Metanephros (tissue), 1 donor: ENCODE data around the gene CDNF. TPM values are rescaled to one million over a fixed set of nuclear protein-coding genes. Genes with fewer than 3 reads are reported as not detected.

Experiments
- total RNA-seq: library from RNA; depleted of rRNA; stranded (reverse); fragments of >200 nt; gene quantifications from one replicate; pipeline ENCODE4 v1.2.3, GENCODE V29; 2014

CDNF gene
- 3.1 TPM for total RNA-seq

DNA sequence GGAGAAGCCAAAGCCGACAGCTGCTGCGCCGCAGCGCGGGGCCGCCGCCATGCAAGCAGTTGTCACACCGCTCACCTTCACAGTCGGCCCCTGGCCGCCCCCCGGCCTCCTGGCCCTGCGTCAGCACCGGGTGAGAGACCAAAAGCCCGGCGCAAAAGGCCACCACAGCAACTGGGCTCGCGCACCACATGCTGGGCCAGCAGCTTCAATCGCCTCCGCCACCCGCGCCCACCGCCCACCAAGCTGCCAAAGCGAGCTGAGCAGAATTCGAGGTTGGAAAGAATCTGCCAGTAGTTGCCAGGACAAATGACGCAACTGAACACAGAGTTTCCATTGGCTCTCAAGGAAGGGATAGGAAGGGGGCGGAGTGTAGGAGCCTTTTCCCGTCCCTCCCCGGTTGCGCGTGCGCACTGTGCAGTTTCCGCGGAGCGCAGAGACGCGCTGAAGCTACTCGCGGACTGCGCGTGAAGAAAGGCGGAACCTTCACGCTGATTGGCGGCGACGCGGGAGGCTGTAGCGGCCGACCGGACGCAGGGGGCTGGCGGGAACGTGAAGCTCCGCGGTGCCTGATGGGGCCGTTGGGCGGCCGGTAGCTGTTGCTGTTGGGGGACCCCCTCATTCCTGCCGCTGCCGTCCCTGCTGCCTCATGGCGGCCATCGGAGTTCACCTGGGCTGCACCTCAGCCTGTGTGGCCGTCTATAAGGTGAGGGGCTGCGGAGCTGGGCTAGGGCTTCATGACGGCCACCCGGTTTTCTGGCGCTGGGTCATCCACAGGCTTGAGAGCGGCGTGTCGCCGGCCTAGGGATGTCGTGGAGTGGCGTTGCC, at the start of gene CDNF, which contains the start of the genes HSPA14 and MSANTD7:
Gene CDNF (minus strand): TSS at position 281 of the 825 bp plus-strand sequence. CDS start 91 bp downstream, at position 190.
Gene HSPA14 (plus strand): TSS at position 550 of the 825 bp plus-strand sequence. CDS start 97 bp downstream, at position 647.
Gene MSANTD7 (plus strand): TSS at position 550 of the 825 bp plus-strand sequence. CDS start 3,979 bp downstream, outside the sequence.

DNA sequence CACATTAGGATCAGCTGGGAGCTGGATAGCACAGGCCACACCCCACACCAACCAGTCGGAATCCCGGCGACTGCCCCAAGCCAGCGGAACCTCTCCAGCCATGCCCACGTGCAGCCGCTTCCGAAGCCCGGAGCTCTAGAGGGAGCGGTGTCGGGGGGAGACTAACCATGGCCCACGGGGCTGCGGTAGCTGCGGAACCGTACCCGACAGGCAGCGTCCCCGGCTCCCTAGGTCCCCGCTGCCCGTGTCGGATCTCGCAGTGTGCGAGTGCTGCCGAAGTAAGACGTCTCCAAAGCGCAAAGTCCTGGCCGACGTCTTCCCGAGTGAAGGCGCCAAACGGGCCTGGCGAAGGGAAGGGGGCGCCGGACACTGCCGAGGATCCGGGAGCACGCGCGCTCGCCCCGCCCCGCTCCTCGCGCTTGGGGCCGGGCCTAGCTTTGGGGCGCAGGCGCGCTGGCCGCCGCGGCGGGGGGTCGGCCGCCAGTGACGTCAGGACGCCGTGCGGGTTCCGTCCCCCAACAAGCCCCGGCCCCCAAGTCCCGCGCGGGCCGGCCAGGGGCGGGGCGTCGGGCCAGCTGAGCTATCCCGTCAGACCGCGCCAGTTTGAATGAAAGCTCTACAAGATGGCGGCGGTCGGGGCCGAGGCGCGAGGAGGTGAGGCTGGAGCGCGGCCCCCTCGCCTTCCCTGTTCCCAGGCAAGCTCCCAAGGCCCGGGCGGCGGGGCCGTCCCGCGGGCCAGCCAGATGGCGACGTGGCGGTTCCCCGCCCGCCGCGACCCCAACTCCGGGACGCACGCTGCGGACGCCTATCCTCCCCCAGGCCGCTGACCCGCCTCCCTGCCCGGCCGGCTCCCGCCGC, 40.7 kb upstream of the CDNF start, which contains the start of gene SUV39H2:
Gene SUV39H2 (plus strand): TSS at position 601 of the 858 bp plus-strand sequence. CDS start 23 bp downstream, at position 624.

DNA sequence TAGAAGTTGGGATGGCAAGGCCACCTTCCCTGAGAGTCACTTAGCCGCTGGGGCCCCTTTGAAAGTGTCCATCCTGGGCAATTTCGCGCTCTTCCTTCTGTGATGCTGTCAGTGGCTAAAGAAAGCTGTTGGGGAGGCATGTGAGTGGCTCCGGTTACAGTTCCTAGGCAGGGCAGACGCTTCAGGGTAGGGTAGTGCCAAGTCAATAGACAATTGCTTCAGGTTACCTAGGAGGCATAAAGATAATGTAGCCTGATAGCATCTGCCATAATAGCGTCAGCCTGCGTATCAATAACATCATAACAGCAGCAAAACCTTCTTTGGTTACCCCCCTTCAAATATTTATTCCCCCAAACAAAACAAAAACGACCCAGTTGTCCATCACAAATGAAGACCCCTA, 63.0 kb downstream of the CDNF start, which contains the start of gene FAM107B:
Gene FAM107B (minus strand): TSS at position 101 of the 400 bp plus-strand sequence. CDS start 234 bp downstream, outside the sequence.

Other genes with a start within 250 kb of the CDNF start
- 53.8 TPM for gene FAM107B, start 63.1 kb downstream of the CDNF start, total RNA-seq
- gene HSPA14, start 269 bp upstream of the CDNF start, total RNA-seq, result 10.0 TPM
- gene MSANTD7, start 269 bp upstream of the CDNF start, total RNA-seq, result 16.6 TPM
- 9.3 TPM for gene SUV39H2, start 40.8 kb upstream of the CDNF start, total RNA-seq
- 12.8 TPM for gene DCLRE1C, start 116.1 kb upstream of the CDNF start, total RNA-seq
- gene MEIG1, start 121.4 kb upstream of the CDNF start, total RNA-seq, result not detected
- gene OLAH, start 205.9 kb upstream of the CDNF start, total RNA-seq, result 0.23 TPM